HG03575 (cell line): ENCODE data around the gene CACNA1I.

Experiments
- ATAC-seq: cut with Tn5 transposase; IDR thresholded peaks from one replicate; pipeline ENCODE4 v1.9.1; 2021; ENCODE audit not compliant: unreplicated experiment, insufficient number of reproducible peaks, low FRiP score; ENCODE audit errors: extremely low read depth

CACNA1I gene

DNA sequence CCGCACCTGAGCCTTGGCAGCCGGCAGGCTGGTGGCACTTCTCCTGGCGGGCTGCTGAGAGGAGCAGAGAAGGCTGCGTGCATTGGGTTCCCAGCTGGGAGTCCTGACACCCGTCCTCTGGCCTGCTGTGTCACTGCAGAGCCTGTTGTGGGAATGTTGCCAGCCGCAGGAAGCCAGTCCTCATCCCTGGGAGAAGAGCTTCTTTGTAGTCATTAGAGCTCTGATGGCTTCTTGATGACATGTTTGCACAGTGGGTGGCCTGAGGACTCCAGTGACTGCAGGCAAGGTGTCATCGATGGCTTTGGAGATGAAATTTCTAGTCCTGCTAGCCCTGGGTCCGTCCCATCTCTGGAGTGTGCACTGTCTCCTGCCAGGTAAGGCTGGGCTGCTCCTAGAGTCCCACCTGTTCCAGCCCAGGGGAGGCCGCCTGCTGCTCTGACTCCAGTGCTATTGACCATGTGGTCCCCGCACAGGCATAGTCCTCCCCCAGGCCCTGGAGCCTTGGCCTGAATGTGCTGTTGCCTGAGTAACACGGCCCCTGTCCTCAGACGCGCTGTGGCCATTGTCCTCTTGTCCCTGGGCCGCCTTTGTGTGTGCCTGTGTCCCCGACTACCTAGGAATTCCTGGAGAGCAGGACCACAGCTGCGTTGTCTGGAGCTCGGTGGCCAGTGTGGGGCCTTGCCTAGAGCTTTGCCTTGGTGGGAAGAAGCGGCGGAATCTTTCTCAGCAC is 129.2 kb downstream of the CACNA1I start:
- no peak for ATAC-seq

DNA sequence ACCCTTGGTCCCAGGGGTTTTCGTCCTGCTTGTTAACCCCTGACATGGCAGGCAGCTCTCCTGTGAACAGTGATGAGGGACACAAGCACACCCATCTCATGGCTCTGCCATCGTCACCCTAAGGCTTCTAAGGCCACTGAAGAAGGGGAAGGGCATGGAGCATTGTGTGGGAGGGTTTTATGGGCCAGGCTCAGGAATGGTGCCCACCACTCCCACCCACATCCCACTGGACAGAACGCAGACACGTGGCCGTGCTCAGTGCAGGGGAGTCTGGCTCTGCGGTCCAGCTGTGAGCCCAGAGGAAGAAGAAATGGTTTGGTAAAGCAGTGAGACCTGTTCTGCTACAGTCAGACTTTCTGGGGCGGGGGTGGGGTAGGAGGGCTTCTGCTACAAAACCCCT is 130.0 kb downstream of the CACNA1I start:
- no peak for ATAC-seq

DNA sequence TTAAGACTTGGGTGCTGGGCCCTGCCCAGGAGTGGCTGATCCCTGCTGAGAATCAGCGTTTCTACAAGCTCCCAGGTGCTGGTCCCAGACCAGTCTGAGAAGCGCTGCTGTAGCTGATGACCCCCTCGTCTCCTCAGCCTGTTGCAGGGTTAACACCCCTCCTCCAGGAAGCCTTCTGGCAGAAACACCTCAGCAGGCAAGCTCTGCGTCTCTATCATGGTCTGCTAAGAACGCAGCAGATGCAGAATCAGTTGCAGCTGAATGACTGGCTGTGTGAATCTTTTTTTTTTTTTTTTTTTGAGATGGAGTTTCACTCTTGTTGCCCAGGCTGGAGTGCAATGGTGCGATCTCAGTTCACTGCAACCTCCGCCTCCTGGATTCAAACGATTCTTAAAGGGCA is 132.5 kb downstream of the CACNA1I start:
- ATAC-seq = no peak

DNA sequence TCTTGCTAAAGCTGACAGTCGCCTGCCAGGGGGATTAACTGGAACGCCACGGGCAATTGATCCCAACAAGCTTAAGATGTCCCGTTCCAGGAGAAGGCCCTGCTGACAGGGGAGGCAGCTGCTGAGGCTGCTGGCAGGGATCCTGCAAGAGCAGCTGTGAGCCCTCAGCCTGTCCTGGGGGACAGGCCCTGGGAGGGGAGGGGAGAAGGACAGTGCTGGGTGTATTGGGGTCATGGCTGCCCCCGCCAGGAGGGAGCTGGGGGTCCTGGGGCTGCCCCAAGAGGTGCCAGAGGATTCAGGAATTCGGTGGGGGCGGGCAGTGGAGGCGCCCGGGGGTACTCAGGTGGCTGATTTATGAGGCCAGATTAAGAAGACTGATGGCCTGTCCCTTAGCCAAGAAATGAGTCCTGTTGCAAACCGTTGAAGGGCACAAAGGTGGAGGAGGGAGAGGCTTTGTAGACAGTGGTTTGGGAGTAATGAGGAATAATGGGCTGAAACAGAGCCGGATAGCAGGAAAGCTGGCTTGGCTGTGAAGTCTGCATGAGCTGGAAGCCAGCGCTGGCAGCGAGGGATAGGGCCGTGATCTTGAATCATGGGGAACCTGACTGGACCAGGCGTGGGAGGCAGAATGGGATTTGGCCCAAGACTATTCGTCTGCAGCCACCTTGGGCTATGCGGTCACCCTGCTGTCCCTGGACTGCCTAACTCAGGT is 133.5 kb downstream of the CACNA1I start:
- ATAC-seq = no peak

DNA sequence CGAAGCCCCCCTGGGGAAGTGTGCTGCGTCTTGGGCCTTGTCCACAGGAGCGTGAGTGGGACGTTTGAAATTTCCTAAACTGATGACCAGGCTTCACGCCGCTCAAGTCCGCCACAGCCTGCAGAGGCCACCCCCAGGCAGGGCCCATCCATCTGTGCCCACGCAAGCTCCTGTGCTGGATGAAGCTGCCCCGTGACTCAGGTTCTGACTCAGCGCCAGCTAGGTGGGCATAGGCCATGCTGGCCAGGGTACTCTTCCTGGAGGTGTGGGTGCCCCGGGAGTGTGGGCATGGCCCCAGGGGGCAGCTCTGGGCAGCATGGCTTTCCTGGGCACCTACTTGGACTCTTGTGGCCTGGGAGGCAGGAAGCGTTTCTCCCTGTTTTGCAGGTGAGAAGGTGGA is 134.8 kb downstream of the CACNA1I start:
- no peak for ATAC-seq

DNA sequence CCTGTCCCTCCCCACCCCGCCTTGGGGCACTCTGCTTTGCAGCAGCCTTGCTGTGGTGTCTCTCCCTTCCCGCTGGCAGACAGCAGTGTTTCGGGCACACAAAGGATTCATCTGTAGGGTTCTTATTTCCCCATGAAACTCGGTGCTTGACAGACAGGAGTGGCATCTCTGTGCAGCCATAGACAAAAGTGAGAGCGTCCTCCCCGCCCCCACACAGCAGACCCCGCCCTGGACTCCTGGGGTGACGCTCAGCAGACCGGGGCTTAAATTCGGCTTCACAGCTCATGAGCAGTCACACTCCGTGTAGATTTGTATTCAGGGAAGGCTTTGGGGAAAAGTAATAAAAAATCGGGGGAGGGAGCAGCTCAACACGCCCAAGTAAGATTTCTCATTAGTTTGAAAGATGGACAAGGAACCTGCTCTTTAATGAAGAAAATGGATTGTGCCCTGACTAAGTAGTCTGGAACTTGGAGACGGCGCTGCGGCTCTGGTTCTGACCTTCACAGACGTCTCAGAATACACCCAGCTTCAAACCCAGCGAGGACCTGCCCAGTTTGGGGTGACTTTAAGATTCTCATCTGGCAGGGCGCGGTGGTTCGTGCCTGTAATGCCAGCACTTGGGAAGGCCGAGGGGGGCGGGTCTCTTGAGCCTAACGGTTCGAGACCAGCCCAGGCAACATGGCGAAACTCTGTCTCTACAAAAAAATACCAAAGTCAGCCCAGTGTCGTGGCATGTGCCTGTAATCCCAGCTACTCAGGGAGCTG is 136.0 kb downstream of the CACNA1I start:
- no peak for ATAC-seq

DNA sequence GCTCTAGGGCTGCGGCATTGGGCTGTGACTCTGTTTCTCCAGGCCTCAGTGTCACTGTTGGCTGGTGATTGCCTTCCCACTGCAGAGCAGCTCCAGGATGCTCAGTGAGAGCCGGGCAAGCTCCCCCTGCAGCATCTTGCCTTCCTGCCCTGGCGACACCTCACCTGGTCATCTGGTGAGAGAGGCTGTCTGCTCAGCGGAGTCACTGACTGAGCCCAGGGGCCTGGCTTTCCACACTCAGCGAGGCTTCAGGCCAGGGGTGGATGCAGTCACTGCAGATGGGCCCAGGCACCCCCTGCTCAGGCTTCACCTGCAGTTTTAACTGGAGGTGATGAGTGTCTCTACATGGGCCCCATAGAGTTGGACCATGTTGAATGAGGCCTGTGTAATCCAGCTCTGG is 136.8 kb downstream of the CACNA1I start:
- ATAC-seq = no peak

DNA sequence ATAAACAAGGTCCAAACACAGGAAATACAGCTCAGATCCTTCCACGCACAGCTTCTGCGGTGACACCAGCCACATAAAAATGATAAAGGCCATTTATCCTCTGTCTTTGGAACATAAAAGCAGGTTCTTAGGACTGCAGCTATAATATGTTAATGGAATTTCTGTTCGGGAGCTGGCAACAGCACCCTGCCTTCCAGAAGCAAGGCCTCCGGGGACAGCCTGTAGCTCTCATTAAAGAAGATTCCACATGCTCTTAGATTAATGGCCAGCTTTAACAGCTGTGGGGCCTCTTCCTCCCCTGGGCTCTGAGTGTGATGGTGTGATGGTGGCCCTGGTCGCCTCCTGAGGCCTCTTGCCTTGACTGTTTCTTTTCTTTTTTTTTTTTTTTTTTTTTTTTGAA is 137.3 kb downstream of the CACNA1I start:
- no peak for ATAC-seq

DNA sequence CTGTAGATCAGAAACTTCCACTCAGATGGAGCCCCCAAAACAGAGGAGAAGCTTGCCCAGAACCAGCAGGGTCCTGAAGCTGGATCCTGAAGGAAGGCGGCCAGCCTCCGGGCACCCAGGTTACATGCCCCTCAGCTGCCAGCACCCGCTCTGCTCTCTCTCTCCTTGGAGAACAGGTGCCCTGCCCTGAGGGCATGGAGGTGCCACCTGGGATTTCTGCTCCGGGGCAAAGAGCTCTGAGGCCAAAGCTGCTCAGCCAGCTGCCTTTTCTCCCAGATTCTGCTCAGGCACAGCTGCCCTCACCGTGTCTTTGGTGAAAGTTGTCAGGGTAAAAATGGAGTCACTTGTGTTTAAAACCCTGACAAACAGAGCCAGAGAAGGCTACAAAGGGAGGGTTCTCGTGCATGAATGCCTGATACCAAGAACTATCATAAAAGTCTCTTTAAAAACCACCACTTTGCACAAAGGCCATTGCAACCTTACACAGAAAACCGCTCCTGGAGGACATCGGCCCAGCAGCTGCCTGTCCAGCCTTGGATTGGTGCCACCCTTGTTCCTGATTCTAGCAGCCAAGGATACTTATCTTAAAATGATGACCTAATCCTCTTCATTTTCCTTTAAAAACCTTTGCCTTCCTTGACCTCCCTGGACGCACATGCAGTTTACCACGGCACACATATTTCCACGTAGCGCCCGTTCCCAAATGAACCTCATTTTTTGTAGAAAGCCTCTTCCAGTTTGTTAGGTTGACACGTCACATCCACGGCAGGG is 140.0 kb downstream of the CACNA1I start:
- ATAC-seq = no peak

DNA sequence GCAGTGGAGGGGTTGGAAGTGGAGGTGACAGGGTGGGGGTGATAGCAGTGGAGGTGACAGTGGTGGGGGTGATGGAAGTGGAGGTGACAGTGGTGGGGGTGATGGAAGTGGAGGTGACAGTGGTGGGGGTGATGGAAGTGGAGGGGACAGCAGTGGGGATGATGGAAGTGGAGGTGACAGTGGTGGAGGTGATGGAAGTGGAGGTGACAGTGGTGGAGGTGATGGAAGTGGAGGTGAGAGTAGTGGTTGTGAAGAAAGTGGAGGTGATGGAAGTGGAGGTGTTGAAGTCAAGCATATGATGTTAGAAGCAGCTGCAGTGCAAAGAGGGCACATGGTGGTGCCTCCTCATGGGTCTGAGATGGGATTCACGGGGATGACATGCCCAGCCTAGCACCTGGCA is 141.5 kb downstream of the CACNA1I start:
- ATAC-seq = no peak

DNA sequence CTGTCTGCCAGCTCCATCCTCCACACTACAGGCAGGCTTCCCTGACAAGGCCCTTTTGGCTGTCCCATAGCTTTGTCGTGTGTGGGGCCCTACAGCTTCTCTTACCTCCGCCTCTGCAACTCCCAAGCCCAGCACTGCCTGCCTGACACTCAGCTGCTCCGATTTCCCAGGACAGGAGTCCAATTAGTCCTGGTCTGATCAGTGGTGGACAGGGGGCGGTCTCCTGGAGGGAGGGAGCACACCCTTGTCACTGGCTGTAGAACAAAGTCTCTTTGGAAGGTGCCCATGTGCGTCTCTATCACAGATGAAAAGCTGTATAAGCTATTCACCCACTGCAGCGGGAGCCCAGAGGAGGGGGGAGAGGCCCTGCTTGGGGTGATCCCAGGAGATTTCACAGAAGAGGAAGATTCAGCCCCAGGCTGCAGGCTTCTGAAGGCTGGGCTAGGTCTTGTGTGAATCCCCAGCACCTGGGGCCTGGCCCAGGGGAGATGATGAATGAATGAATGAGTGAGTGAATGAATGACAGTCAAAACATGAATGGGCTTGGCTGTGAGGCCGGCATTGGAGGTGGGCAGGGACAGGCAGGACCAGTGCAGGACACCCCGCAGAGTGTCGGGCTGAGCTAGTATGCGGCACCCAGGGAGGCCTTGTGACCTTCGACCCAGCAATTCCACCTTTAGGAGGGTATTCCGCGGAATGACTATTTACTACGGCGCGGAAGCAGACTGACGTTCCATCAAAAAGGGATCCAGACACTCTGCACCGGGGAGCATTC is 142.4 kb downstream of the CACNA1I start:
- ATAC-seq = no peak

DNA sequence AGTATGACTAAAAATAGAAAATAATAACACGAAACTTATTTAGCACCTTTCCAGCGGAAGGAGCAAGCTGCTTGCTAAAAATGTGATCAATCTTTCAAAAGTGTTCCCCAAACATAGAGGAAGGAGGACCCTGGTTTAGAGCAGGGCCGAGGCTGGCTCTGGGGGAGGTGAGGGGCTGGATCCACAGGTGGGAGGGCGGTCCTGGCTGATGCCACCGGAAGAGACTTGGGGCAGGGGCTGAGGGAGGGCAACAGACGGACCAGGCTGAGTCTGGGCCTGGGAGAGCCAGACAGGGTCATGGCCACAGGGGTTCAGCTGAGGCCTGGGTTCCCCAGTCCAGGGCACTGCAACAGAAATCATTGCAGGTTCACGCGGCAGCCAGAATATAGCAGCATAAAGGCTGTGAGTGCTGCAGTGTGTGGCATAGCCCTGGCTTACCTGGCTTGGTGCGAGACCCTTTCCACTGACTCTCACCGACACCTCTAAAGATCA is 143.3 kb downstream of the CACNA1I start:
- ATAC-seq = no peak

DNA sequence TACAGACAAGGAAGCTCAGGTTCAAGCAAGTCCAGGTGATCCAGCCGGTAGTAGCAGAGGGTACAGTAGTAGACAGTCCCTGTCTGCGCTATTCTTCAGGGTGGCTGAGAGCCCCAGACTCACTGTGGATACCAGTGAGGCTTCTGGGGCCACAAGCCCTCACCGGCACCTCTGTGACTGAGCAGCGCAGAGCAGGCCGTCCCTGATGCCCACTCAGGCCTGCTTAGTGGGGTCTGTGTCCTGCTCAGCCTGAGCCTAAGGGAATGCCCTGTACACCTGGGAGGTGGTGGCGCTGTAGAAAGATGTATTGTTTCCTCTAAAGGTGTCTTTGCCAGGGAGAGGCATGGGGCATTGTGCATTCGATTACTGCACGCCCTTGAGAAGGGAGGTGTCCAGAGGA is 143.8 kb downstream of the CACNA1I start:
- no peak for ATAC-seq

DNA sequence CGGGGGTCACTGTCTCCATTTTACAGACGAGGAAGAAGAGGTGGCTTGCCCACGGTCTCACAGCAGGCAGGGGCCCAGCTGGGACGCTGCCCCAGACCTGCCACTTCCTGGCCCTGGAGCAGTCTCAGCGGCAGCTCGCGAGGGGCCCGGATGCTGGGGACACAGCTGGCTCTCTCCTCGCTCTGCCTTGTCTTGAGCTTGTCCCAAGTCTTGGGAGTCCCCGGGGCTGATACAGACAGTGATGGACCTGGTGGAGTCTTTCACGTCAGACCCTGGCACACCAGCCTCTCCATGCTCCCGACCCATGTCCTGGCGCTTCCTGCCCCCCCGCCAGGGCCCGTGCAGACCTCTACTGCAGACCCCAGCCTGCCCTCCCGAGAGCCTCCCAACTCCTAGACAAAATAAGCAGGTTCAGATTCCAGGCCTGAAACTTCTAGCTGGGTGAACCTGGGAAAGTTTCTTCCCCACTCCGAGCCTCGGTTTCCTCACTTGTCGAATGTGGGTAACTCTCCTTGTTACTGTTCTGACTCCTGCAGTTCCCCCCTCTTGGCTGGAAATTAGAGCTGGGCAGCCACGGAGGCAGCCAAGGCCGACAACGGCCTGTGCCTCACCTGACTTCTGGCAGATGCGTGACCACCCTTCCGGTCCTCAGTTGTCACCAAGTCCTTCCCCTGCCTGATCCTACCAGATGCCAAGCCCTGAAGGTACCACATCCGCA is 145.4 kb downstream of the CACNA1I start:
- ATAC-seq = no peak

DNA sequence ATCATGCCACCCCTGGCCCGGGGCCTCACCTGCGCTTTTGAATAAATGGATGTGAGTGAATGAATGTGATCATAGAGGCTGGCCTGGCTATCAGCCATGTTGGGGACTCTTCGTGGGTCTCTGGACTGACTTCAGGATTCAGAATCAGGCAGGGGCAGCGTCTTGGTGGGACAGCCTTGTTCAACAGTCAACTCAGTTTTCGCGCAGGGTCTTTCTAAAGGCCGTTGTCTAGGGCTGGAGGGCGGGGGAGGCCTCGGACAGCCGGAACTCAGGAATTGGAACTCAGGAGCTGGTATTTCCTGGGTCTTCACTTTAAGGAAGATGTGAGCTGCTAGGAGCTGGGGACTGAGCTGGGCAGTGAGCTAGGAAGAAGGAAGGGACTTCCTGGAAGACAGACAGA is 146.0 kb downstream of the CACNA1I start:
- ATAC-seq = no peak

DNA sequence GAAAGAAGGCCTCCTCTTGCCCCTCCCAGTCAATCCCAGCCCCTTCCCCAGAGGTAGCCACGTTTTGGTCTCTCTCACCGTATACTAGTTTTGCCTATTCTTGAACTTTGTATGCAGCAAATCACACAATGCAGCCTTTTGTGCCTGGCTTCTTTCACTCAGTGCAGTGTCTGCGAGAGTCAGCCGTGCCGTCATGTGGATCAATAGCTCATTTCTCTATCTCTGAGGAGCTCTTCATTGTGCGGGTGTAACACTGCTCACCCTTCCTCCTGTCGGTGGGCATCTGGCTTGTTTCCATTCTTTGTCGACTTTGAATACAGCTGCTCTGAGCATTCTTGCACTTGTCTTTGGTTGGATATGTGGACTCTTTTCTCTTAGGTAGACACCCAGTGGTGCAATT is 146.5 kb downstream of the CACNA1I start:
- no peak for ATAC-seq

DNA sequence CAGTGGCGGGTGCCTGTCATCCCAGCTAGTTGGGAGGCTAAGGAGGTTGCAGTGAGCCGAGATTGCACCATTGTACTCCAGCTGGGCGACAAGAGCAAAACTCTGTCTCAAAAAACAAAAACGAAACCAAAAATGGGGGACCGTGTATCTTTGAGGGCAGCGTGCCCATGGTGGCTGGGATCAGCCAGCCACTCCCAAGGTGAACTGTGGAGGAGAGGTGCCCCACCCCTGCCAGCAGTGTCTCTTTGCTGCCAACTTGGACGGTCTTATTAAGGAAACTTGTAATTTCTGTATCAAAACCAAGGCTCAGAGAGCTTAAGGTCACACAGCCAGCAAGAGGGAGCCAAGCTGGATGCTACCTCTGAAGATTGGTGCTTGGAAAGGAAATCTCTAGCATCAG is 147.7 kb downstream of the CACNA1I start:
- no peak for ATAC-seq

DNA sequence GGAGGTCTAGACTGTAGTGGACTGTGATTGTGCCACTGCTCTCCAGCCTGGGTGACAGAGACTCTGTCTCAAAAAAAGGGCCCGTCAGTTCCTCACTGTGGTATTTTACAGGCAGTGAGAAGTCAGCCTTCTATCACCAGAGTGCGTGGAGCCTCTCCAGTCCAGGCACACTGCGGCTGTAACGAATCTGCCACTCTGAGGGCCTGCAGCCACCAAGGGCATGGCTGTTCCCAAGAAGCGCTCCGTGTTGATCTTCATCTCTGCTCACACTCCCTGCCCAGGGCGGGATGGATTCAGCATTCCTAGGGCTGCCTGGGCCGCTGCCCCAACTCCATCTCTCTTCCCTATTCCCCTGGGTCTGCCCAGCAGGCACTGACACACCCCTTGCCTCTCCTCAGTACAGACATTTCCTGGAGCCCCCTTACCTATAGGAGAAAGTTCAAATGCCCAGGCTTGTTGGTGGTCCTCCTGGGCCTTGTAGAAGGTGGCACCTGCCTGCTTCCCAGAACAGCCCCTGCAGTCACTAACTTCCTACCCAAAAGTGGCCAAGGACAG is 148.4 kb downstream of the CACNA1I start:
- no peak for ATAC-seq
